ENCODE results near the gene C9orf43. TPM values are rescaled to one million over a fixed set of nuclear protein-coding genes. Genes with fewer than 3 reads are reported as not detected.
A peak's percentile ranks its signal among the peaks of the same experiment; 100 is the strongest.

The C9orf43 gene
- polyA plus RNA-seq, 6 donors from 2014 or later, result 0.23 to 0.74 (median 0.52) TPM; not detected in 1

DNA sequence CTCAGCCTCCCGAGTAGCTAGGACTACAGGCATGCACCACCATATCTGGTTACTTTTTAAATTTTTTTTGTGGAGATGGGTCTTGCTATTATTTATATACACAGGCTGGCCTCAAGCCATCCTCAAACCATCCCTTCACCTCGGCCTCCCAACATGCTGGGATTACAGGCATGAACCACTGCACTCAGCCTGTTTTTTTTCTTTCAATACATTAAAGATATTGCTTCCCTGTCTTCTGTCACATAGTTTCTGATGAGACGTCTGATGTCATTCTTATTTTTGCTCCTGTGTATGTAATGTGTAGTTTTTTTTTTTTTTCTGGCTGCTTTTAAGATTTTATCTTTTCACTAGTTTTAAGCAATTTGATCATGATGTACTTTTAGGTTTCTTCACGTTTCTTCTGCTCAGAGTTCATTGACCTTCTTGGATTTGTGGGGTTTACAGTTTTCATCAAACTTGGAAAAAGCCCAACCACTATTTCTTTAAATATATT, 41.6 kb downstream of the C9orf43 start:
- Mint-ChIP-seq H3K27me3 (no peaks in the 10 kb centered on the region), H3K9me3 (no peaks in the 10 kb centered on the region), H3K4me1 (no peaks in the 10 kb centered on the region), H3K4me3 (no peak overlapping the region), H3K27ac (no peak overlapping the region), H3K36me3 (no peaks in the 10 kb centered on the region)
- no peak for DNase-seq
- ATAC-seq (ENCODE audit: low read depth in 2 of 2), result no peak

DNA sequence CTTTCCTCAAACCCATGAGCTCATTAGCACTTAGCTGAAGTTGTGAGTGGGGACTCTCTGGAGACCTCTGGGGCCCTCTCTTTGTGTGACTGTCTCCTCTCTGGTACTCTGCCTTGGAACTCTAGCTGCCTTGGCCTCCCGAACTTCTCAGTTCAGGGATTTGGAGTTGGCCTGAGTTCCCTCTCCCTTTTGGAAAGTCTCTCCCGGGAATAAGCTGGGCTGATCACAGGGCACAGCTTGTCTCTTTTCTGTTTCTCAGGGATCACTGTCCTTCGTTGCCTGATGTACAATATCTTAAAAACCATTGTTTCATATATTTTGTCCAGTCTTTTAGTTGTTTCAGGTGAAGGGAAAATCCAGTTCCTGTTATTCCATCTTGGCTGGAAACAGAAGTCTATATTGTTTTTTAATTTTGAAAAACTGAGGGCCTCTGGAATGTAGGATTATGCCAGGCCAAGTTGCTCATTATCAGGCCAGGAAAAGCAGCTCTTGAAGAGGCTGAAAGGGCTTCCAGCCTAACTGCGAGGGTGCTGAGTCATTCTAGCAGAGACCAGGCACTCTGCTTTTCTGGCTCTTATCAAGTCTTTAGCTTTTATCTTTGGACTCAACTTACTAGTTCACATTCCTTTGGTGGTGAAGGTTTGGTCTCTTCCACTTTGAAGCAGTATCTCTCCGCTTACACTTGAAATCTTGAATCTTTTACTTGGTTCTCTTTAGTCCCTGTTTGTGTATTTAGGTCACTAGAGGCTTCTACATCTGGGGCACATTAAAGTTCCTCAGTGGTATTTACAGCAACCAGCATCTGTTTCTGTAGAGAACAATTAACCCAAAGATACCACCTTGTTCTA, 44.6 kb downstream of the C9orf43 start:
- Mint-ChIP-seq H3K36me3 (no peaks in the 10 kb centered on the region), H3K9me3 (no peaks in the 10 kb centered on the region), H3K27ac (peak overlapping the region in 1 of 6 donors; percentile 57), H3K27me3 (no peaks in the 10 kb centered on the region), H3K4me3 (no peak overlapping the region), H3K4me1 (no peaks in the 10 kb centered on the region)
- ATAC-seq (ENCODE audit: low read depth in 2 of 2) (no peak), DNase-seq (no peak)

DNA sequence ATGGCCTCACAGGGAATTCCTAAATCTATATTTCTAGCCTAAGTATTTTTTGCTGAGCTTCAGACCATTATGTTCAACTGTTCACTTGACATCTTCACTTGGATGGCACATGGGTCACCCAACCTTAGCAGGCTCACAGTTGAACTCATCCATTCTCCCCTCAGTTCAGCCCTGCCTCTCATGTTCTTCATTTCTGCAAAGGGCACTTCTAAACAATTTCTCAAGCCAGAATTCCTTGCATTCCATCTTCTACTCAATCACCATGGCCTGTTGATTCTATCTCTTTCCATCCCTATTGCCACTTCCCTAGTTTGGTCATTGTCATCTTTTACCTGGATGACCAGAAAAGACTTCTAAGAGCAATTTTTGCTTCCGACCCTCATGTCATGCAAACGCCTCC, 45.7 kb downstream of the C9orf43 start:
- H3K36me3 Mint-ChIP-seq, result no peaks in the 10 kb centered on the region
- H3K27ac Mint-ChIP-seq, result peak overlapping the region in 2 of 6 donors; percentile 4 to 25
- no peak overlapping the region for H3K4me3 Mint-ChIP-seq
- no peak for ATAC-seq (ENCODE audit: low read depth in 2 of 2)
- DNase-seq, result no peak
- H3K9me3 Mint-ChIP-seq, result no peaks in the 10 kb centered on the region
- H3K4me1 Mint-ChIP-seq, result no peaks in the 10 kb centered on the region
- no peaks in the 10 kb centered on the region for H3K27me3 Mint-ChIP-seq

- Mint-ChIP-seq H3K4me3 (no peak overlapping the region), H3K27ac (no peak overlapping the region), H3K4me1 (no peaks in the 10 kb centered on the region), H3K36me3 (no peaks in the 10 kb centered on the region), H3K9me3 (no peaks in the 10 kb centered on the region), H3K27me3 (no peaks in the 10 kb centered on the region)
- ATAC-seq (ENCODE audit: low read depth in 2 of 2), result no peak
- DNase-seq, result no peak
These were observed 50.7 kb downstream of the C9orf43 start for GRCh38 chr9:113461285-113461684.

DNA sequence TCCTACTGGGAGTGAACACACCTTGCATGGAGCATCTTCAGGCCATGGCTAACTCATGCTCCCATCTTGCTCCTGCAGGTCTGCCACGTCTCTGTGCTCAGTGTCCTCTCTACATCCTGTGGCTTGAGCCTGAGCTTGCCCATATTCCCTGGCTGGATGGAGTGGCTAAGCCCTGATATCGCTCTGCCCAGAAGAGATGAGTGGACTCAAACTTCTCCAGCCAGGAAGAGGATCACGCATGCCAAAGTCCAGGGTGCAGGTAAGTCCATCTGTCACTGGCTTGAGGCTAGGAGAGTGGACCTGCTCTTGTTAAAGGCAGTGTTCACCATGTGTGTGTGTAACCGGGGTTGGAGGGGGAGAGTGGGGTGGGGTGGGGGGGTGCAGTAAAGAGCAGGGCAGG, 51.4 kb downstream of the C9orf43 start:
- no peaks in the 10 kb centered on the region for H3K36me3 Mint-ChIP-seq
- H3K4me1 Mint-ChIP-seq, result no peaks in the 10 kb centered on the region
- H3K27me3 Mint-ChIP-seq, result no peaks in the 10 kb centered on the region
- ATAC-seq (ENCODE audit: low read depth in 2 of 2) (no peak), DNase-seq (no peak)
- H3K4me3 Mint-ChIP-seq, result no peak overlapping the region
- H3K9me3 Mint-ChIP-seq, result peaks cover 0 to 4% (median 0%) of the 10 kb centered on the region in 7 donors
- H3K27ac Mint-ChIP-seq, result no peak overlapping the region

GRCh38 chr9:113462781-113463286, 52.3 kb downstream of the C9orf43 start:
- no peak for DNase-seq
- H3K4me1 Mint-ChIP-seq, result no peaks in the 10 kb centered on the region
- H3K36me3 Mint-ChIP-seq, result no peaks in the 10 kb centered on the region
- no peak overlapping the region for H3K4me3 Mint-ChIP-seq
- ATAC-seq (ENCODE audit: low read depth in 2 of 2), result no peak
- H3K27me3 Mint-ChIP-seq, result no peaks in the 10 kb centered on the region
- peak overlapping the region in 1 of 6 donors; percentile 76 for H3K27ac Mint-ChIP-seq
- H3K9me3 Mint-ChIP-seq, result peaks cover 0 to 13% (median 4%) of the 10 kb centered on the region in 7 donors

DNA sequence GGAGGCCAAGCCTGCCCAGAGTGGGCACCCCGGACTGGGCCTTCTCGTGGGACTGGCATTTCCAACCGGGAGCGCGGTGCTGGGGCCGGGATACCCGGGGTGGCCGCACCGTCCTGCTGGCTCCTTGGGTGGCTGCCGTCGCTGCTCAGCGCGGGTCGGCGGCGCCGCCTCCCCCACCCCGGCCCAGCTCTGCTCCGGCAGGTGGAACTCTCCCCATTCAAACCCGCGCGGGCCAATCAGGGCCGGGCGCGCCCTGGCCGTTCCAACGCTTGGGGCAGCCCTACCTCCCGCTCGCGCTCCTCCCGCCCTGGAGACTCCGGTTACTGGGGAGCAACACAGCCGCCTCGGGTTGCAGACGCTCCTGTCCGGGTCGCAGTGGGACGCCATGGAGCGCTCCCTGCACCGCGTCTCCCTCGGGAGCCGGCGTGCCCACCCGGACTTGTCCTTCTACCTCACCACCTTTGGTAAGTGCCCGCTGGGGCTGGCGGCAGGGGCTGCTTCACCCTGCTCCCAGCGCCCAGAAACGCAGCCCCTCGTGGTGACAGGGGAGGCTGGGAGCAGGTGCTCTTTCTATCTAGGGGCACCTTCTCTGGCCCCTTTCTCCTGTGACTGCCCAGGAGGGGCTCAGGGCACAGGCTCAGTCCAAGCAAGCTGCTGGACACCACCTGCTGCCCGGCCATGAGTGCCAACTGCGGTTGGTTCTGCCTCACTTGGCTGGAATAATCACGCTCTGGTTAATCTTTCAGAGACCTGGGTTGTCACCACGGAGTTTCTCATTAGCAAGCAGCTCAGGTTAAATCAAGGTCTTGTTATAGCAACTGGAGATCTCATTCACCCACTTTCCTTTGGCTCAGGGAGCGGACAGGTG, 53.1 kb downstream of the C9orf43 start, which contains the start of gene RGS3:
TSS of gene RGS3 (plus strand) at position 310 of the 868 bp plus-strand sequence. CDS start at position 386, 76 bp downstream.
- Mint-ChIP-seq H3K9me3 (peaks cover 0 to 14% (median 4%) of the 10 kb centered on the region in 7 donors), H3K27ac (peak within 1 kb of the TSS in 2 of 6 donors; percentile 12 to 76), H3K27me3 (no peaks in the 10 kb centered on the region), H3K4me1 (no peaks in the 10 kb centered on the region), H3K4me3 (peak within 1 kb of the TSS in 1 of 8 donors; percentile 15), H3K36me3 (no peaks in the 10 kb centered on the region)
- DNase-seq (no peak), ATAC-seq (ENCODE audit: low read depth in 2 of 2) (no peak)

DNA sequence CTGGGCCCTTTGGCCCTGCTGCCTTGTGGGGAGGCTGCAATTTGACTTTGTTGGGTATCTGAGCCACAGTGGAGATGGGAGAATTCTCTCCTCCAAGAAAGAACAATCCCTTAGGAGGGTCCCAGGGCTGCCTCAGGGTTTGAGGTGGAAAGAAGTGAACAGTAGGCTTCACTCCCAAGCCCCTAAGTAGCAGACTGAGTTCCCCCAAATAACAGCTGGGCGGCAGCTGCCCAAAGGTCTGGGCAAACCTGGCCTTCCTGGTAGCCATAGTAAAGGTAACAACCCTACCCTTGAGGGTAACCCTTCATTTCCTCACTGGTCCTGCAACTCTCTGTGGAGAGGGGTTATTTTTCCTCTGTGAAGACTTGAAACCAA, 53.7 kb downstream of the C9orf43 start:
- Mint-ChIP-seq H3K4me3 (no peak overlapping the region), H3K9me3 (peaks cover 0 to 14% (median 4%) of the 10 kb centered on the region in 7 donors), H3K27me3 (no peaks in the 10 kb centered on the region), H3K27ac (peak overlapping the region in 1 of 6 donors; percentile 12), H3K4me1 (no peaks in the 10 kb centered on the region), H3K36me3 (no peaks in the 10 kb centered on the region)
- DNase-seq (no peak), ATAC-seq (ENCODE audit: low read depth in 2 of 2) (no peak)

DNA sequence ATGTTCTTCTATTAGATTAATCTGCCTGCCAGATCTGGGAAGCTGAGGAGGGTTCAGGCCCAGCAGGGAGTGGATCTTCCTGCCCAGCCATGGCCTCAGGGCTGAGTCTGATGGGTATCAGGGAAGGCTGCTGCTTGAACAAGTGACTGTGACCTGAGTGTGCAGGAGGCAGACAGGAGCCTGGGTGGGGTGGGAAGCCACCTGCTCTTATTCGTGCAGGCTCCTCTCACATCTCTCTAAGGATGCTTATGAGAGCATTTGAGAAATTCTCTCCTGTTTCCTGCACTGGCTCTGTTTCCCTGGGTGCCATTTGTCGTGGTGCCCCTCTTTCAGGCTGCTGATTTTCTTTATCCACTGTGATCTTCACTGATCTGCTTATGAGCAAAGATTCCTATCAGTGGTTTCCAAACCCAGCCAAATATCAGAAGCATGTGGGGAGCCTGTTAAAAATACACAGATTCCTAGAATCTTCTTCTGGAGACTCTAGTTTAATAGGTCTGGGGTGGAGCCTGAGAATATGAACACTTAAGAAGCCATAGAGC, 55.1 kb downstream of the C9orf43 start:
- Mint-ChIP-seq H3K36me3 (no peaks in the 10 kb centered on the region), H3K4me1 (no peaks in the 10 kb centered on the region), H3K9me3 (peaks cover 0 to 14% (median 4%) of the 10 kb centered on the region in 7 donors), H3K27me3 (no peaks in the 10 kb centered on the region), H3K4me3 (no peak overlapping the region), H3K27ac (peak overlapping the region in 1 of 6 donors; percentile 54)
- ATAC-seq (ENCODE audit: low read depth in 2 of 2), result no peak
- no peak for DNase-seq

GRCh38 chr9:113467183-113467582, 56.6 kb downstream of the C9orf43 start:
- peaks cover 0 to 14% (median 4%) of the 10 kb centered on the region in 7 donors for H3K9me3 Mint-ChIP-seq
- DNase-seq (no peak), ATAC-seq (ENCODE audit: low read depth in 2 of 2) (no peak)
- H3K36me3 Mint-ChIP-seq, result no peaks in the 10 kb centered on the region
- H3K27ac Mint-ChIP-seq, result no peak overlapping the region
- H3K4me3 Mint-ChIP-seq, result no peak overlapping the region
- no peaks in the 10 kb centered on the region for H3K4me1 Mint-ChIP-seq
- peaks cover 0 to 7% (median 0%) of the 10 kb centered on the region in 3 donors for H3K27me3 Mint-ChIP-seq

DNA sequence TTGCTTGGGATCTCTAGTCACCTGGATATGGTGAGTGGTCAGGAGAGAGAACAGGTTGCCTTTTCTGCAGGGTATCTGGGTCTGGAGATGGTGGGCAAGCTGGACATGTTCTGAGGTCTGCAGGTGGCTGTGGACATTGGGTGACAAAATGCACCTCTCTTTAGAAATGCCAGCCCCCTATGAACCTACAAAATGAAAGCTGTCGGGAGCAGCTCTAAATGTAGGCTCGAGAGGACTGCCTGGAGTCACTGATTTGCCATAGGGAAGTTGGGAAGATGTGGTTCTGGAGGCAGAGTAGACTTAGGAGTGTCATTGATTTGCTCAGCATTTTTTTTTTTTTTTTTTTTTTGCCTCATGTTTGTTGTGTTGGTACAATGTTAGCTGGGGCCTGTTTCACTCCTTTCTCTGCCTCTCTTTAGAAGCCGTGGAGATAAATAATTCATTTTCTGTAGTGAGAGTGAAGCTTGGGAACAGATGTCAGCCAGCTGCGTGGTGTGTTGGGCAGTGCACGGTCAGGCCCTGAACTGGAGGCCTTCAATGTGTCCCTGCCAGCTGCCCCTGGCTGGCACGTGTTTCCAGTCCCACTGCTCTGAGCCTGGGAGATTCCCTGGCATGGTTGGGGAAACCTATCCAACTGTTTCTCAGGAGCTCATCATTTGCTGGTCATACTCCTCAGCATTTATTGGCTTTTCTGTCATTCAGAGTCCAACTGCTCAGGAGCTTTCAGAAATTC, 58.3 kb downstream of the C9orf43 start:
- no peaks in the 10 kb centered on the region for H3K4me1 Mint-ChIP-seq
- H3K27ac Mint-ChIP-seq, result peak overlapping the region in 1 of 6 donors; percentile 16
- H3K9me3 Mint-ChIP-seq, result peaks cover 0 to 14% (median 4%) of the 10 kb centered on the region in 7 donors
- H3K27me3 Mint-ChIP-seq, result peaks cover 0 to 7% (median 0%) of the 10 kb centered on the region in 3 donors
- DNase-seq (no peak), ATAC-seq (ENCODE audit: low read depth in 2 of 2) (no peak)
- no peak overlapping the region for H3K4me3 Mint-ChIP-seq
- no peaks in the 10 kb centered on the region for H3K36me3 Mint-ChIP-seq

- DNase-seq (no peak), ATAC-seq (ENCODE audit: low read depth in 2 of 2) (no peak)
- H3K27me3 Mint-ChIP-seq, result peaks cover 0 to 15% (median 0%) of the 10 kb centered on the region in 3 donors
- peaks cover 0 to 14% (median 4%) of the 10 kb centered on the region in 7 donors for H3K9me3 Mint-ChIP-seq
- H3K4me3 Mint-ChIP-seq, result no peak overlapping the region
- peak overlapping the region in 1 of 6 donors; percentile 20 for H3K27ac Mint-ChIP-seq
- no peaks in the 10 kb centered on the region for H3K4me1 Mint-ChIP-seq
- no peaks in the 10 kb centered on the region for H3K36me3 Mint-ChIP-seq
These were observed 60.6 kb downstream of the C9orf43 start for GRCh38 chr9:113471143-113471542.
